Measurements from ENCODE around the gene SERP2.
A peak's percentile ranks its signal among the peaks of the same experiment; 100 is the strongest.

SERP2 gene

GRCh38 chr13:44435919-44436510 lies 62.4 kb downstream of the SERP2 start:
- no peak for TF ChIP-seq CTCF (IDR thresholded peaks at IDR 0.05; ENCODE audit: low read depth, low read length, missing control alignments)
- peak overlapping the region; percentile 67 for H3K4me3 ChIP-seq (ENCODE audit: low read depth, low read length)
- in situ Hi-C loops (cut with HindIII; ENCODE audit: low sequenced_read_pairs), result loop anchor here (25.0 kb wide), 1 partner anchor 399 kb away; no protein-coding TSS in a partner anchor
- DNase-seq (ENCODE audit: low read depth), result no peak

- peak overlapping the region; percentile 67 for H3K4me3 ChIP-seq (ENCODE audit: low read depth, low read length)
- TF ChIP-seq CTCF (IDR thresholded peaks at IDR 0.05; ENCODE audit: low read depth, low read length, missing control alignments), result no peak
- in situ Hi-C loops (cut with HindIII; ENCODE audit: low sequenced_read_pairs), result loop anchor here (25.0 kb wide), 1 partner anchor 399 kb away; no protein-coding TSS in a partner anchor
- DNase-seq (ENCODE audit: low read depth), result peak; percentile 87
Measured at GRCh38 chr13:44436589-44437337, 63.1 kb downstream of the SERP2 start.

- peak overlapping the region; percentile 67 for H3K4me3 ChIP-seq (ENCODE audit: low read depth, low read length)
- no peak for DNase-seq (ENCODE audit: low read depth)
- in situ Hi-C loops (cut with HindIII; ENCODE audit: low sequenced_read_pairs), result loop anchor here (25.0 kb wide), 1 partner anchor 400 kb away; no protein-coding TSS in a partner anchor
- TF ChIP-seq CTCF (IDR thresholded peaks at IDR 0.05; ENCODE audit: low read depth, low read length, missing control alignments), result peak; percentile 1
Measured at GRCh38 chr13:44437356-44438233, 64.0 kb downstream of the SERP2 start.

- no peak for DNase-seq (ENCODE audit: low read depth)
- H3K4me3 ChIP-seq (ENCODE audit: low read depth, low read length), result no peak overlapping the region
- in situ Hi-C loops (cut with HindIII; ENCODE audit: low sequenced_read_pairs), result loop anchor here (25.0 kb wide), 1 partner anchor 401 kb away; no protein-coding TSS in a partner anchor
- TF ChIP-seq CTCF (IDR thresholded peaks at IDR 0.05; ENCODE audit: low read depth, low read length, missing control alignments), result no peak
Measured at GRCh38 chr13:44438234-44438579, 64.6 kb downstream of the SERP2 start.

- no peak for DNase-seq (ENCODE audit: low read depth)
- TF ChIP-seq CTCF (IDR thresholded peaks at IDR 0.05; ENCODE audit: low read depth, low read length, missing control alignments), result no peak
- no peak overlapping the region for H3K4me3 ChIP-seq (ENCODE audit: low read depth, low read length)
- in situ Hi-C loops (cut with HindIII; ENCODE audit: low sequenced_read_pairs), result loop anchor here (25.0 kb wide), 1 partner anchor 402 kb away; no protein-coding TSS in a partner anchor
Measured at GRCh38 chr13:44439452-44440024, 65.9 kb downstream of the SERP2 start.

Data from astrocyte of the cerebellum (primary cell).